IPS-20b (cell line): ENCODE measurements around the gene KCNMA1.

Experiments
- H3K27ac ChIP-seq: one replicate; pipeline ENCODE4 v1.5.1; 2013; ENCODE audit warnings: low read length
- H3K27me3 ChIP-seq: 2 replicates; pipeline ENCODE4 v1.6.1; 2013; ENCODE audit warnings: mild to moderate bottlenecking, low read length, inconsistent platforms; ENCODE audit not compliant: insufficient read depth
- H3K36me3 ChIP-seq: 2 replicates; pipeline ENCODE4 v1.6.1; 2013; ENCODE audit warnings: low read depth, mild to moderate bottlenecking, inconsistent platforms, low read length, moderate library complexity; ENCODE audit not compliant: insufficient read depth
- H3K4me1 ChIP-seq: 2 replicates; pipeline ENCODE4 v1.6.1; 2013; ENCODE audit warnings: mild to moderate bottlenecking, control low read depth, inconsistent platforms, low read length, moderate library complexity; ENCODE audit not compliant: insufficient read depth
- H3K4me3 ChIP-seq: 2 replicates; pipeline ENCODE4 v1.5.1; 2013; ENCODE audit warnings: mild to moderate bottlenecking, low read length, inconsistent platforms
- H3K9ac ChIP-seq: 2 replicates; pipeline ENCODE4 v1.6.1; 2013; ENCODE audit warnings: low read depth, mild to moderate bottlenecking, inconsistent platforms, low read length, moderate library complexity
- H3K9me3 ChIP-seq: 2 replicates; pipeline ENCODE4 v1.6.1; 2013; ENCODE audit warnings: mild to moderate bottlenecking, low read depth, low read length, inconsistent platforms; ENCODE audit not compliant: insufficient read depth

KCNMA1 gene

GRCh38 chr10:77204171-77204570, 433.4 kb downstream of the KCNMA1 start:
- no peaks in the 10 kb centered on the region for H3K27me3 ChIP-seq
- no peaks in the 10 kb centered on the region for H3K9me3 ChIP-seq
- no peak overlapping the region for H3K9ac ChIP-seq
- no peaks in the 10 kb centered on the region for H3K36me3 ChIP-seq
- H3K27ac ChIP-seq = no peak overlapping the region
- H3K4me1 ChIP-seq = 0 out of 2 replicates have a peak, but pooled peaks cover 4% of the 10 kb centered on the region
- no peak overlapping the region for H3K4me3 ChIP-seq

GRCh38 chr10:77202857-77203256, 434.8 kb downstream of the KCNMA1 start:
- Histone ChIP-seq H3K27me3 (no peaks in the 10 kb centered on the region), H3K9me3 (no peaks in the 10 kb centered on the region), H3K36me3 (no peaks in the 10 kb centered on the region), H3K27ac (no peak overlapping the region), H3K4me3 (no peak overlapping the region), H3K9ac (no peak overlapping the region), H3K4me1 (0 out of 2 replicates have a peak, but pooled peaks cover 2% of the 10 kb centered on the region)

GRCh38 chr10:77201135-77202106, 436.2 kb downstream of the KCNMA1 start:
- no peaks in the 10 kb centered on the region for H3K9me3 ChIP-seq
- no peak overlapping the region for H3K27ac ChIP-seq
- no peaks in the 10 kb centered on the region for H3K27me3 ChIP-seq
- H3K4me3 ChIP-seq = no peak overlapping the region
- H3K9ac ChIP-seq = no peak overlapping the region
- H3K36me3 ChIP-seq = no peaks in the 10 kb centered on the region
- H3K4me1 ChIP-seq = no peaks in the 10 kb centered on the region; the same call in 1 of the 2 replicates

GRCh38 chr10:77197544-77197943, 440.1 kb downstream of the KCNMA1 start:
- H3K27ac ChIP-seq = no peak overlapping the region
- no peak overlapping the region for H3K9ac ChIP-seq
- no peaks in the 10 kb centered on the region; the same call in 1 of the 2 replicates for H3K4me1 ChIP-seq
- H3K36me3 ChIP-seq = no peaks in the 10 kb centered on the region
- H3K4me3 ChIP-seq = no peak overlapping the region
- H3K9me3 ChIP-seq = no peaks in the 10 kb centered on the region
- no peaks in the 10 kb centered on the region for H3K27me3 ChIP-seq

- no peaks in the 10 kb centered on the region for H3K27me3 ChIP-seq
- H3K9ac ChIP-seq = no peak overlapping the region
- no peak overlapping the region for H3K4me3 ChIP-seq
- H3K4me1 ChIP-seq = no peaks in the 10 kb centered on the region; the same call in 1 of the 2 replicates
- H3K9me3 ChIP-seq = no peaks in the 10 kb centered on the region
- H3K27ac ChIP-seq = no peak overlapping the region
- H3K36me3 ChIP-seq = no peaks in the 10 kb centered on the region
These were observed 441.0 kb downstream of the KCNMA1 start for GRCh38 chr10:77196614-77197013.

- H3K4me1 ChIP-seq = no peaks in the 10 kb centered on the region; the same call in 1 of the 2 replicates
- no peaks in the 10 kb centered on the region for H3K27me3 ChIP-seq
- H3K27ac ChIP-seq = no peak overlapping the region
- H3K4me3 ChIP-seq = no peak overlapping the region
- H3K9ac ChIP-seq = no peak overlapping the region
- H3K36me3 ChIP-seq = no peaks in the 10 kb centered on the region
- no peaks in the 10 kb centered on the region for H3K9me3 ChIP-seq
These were observed 442.5 kb downstream of the KCNMA1 start for GRCh38 chr10:77195101-77195500.

- Histone ChIP-seq H3K9ac (no peak overlapping the region), H3K9me3 (no peaks in the 10 kb centered on the region), H3K4me3 (no peak overlapping the region), H3K27me3 (no peaks in the 10 kb centered on the region), H3K27ac (no peak overlapping the region), H3K36me3 (no peaks in the 10 kb centered on the region), H3K4me1 (no peaks in the 10 kb centered on the region; the same call in 1 of the 2 replicates)
These were observed 444.6 kb downstream of the KCNMA1 start for GRCh38 chr10:77193001-77193400.

- H3K36me3 ChIP-seq = no peaks in the 10 kb centered on the region
- H3K9me3 ChIP-seq = no peaks in the 10 kb centered on the region
- H3K9ac ChIP-seq = no peak overlapping the region
- H3K4me1 ChIP-seq = no peaks in the 10 kb centered on the region; the same call in 1 of the 2 replicates
- H3K4me3 ChIP-seq = no peak overlapping the region
- no peaks in the 10 kb centered on the region for H3K27me3 ChIP-seq
- no peak overlapping the region for H3K27ac ChIP-seq
These were observed 445.2 kb downstream of the KCNMA1 start for GRCh38 chr10:77192402-77192801.

GRCh38 chr10:77191324-77192049, 446.1 kb downstream of the KCNMA1 start:
- Histone ChIP-seq H3K27ac (no peak overlapping the region), H3K4me3 (no peak overlapping the region), H3K27me3 (no peaks in the 10 kb centered on the region), H3K9ac (no peak overlapping the region), H3K4me1 (no peaks in the 10 kb centered on the region), H3K9me3 (no peaks in the 10 kb centered on the region), H3K36me3 (no peaks in the 10 kb centered on the region)

- H3K27ac ChIP-seq = no peak overlapping the region
- H3K9ac ChIP-seq = no peak overlapping the region
- no peak overlapping the region for H3K4me3 ChIP-seq
- H3K36me3 ChIP-seq = no peaks in the 10 kb centered on the region
- H3K27me3 ChIP-seq = no peaks in the 10 kb centered on the region
- H3K9me3 ChIP-seq = no peaks in the 10 kb centered on the region
- 0 out of 2 replicates have a peak, but pooled peaks cover 5% of the 10 kb centered on the region for H3K4me1 ChIP-seq
These were observed 447.3 kb downstream of the KCNMA1 start for GRCh38 chr10:77190291-77190690.

GRCh38 chr10:77189520-77189919, 448.1 kb downstream of the KCNMA1 start:
- Histone ChIP-seq H3K9me3 (no peaks in the 10 kb centered on the region), H3K4me1 (0 out of 2 replicates have a peak, but pooled peaks cover 5% of the 10 kb centered on the region), H3K27ac (no peak overlapping the region), H3K4me3 (no peak overlapping the region), H3K27me3 (no peaks in the 10 kb centered on the region), H3K9ac (no peak overlapping the region), H3K36me3 (no peaks in the 10 kb centered on the region)
